Measurements from ENCODE around the gene UCHL3. TPM values are rescaled to one million over a fixed set of nuclear protein-coding genes. Genes with fewer than 3 reads are reported as not detected.

Gene UCHL3
- total and polyA plus RNA-seq, 10 of the 15 experiments (the other 5 are each of a cell fraction or from before 2014, with no cell fraction given), result 52.5 to 179 (median 104) TPM

DNA sequence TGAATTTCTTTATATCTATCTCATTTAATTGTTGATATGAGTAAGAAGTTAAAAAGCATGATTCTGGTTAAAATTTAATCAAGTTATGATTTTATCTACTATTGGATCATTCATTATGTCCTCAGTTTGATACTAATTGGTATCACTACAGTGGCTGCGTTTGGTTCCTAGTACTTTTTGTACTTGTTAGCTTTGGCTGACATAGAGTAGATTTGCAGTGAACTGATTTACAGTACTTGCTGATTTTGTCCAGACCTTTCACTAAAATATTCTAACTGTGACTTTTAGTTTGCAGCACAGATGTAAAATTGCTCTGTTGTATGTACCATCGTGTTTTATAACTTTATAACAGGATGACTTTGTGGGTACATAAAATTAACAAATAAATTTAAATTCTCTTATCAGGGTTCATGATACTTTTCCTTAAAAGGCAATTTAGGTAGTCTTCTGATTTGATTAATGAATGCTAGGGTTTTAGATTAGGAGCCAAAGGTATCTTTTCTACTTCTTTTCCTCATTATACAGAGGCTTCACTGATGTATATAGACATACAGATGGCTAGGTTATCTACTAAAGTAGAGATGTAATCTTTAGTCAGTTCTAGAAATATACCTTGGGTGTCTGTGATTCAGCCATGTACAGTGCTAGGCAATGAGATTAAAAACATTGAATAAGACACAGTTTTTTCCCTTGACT, 8.7 kb downstream of the UCHL3 start:
- no TSS peak for BruUV-seq (replicated peaks)
- H4K20me1 ChIP-seq (ENCODE audit: control insufficient read depth, insufficient read depth), result no peaks in the 10 kb centered on the region
- SMC1A ChIA-PET (ENCODE audit: uncharacterized antibody, unreplicated experiment), result interaction anchor here (1.0 kb wide), 1 partner anchor 46 kb away, joined by 4 read pairs; no protein-coding TSS in a partner anchor
- TF ChIP-seq SP1 (IDR thresholded peaks at IDR 0.05; ENCODE audit: low read depth, low read length), result no peak
- TF ChIP-seq YBX1 (IDR thresholded peaks at IDR 0.05), result no peak
- TF ChIP-seq POLR2A (IDR thresholded peaks at IDR 0.05; ENCODE audit: low read depth, low read length), result no peak
- no peak for TF ChIP-seq SREBF1 (IDR thresholded peaks at IDR 0.05; ENCODE audit: low read length)
- TF ChIP-seq IKZF1 (conservative IDR thresholded peaks at IDR 0.05), result no peak
- no peak for TF ChIP-seq SMC3 (IDR thresholded peaks at IDR 0.05; ENCODE audit: borderline replicate concordance, low read length)
- TF ChIP-seq KDM1A (IDR thresholded peaks at IDR 0.05; ENCODE audit: borderline replicate concordance), result no peak
- TF ChIP-seq, protein P1, sequence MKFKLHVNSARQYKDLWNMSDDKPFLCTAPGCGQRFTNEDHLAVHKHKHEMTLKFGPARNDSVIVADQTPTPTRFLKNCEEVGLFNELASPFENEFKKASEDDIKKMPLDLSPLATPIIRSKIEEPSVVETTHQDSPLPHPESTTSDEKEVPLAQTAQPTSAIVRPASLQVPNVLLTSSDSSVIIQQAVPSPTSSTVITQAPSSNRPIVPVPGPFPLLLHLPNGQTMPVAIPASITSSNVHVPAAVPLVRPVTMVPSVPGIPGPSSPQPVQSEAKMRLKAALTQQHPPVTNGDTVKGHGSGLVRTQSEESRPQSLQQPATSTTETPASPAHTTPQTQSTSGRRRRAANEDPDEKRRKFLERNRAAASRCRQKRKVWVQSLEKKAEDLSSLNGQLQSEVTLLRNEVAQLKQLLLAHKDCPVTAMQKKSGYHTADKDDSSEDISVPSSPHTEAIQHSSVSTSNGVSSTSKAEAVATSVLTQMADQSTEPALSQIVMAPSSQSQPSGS (IDR thresholded peaks at IDR 0.05; ENCODE audit: low read length), result no peak
- TF ChIP-seq NFIC (IDR thresholded peaks at IDR 0.05; ENCODE audit: low read depth, low read length), result no peak
- TF ChIP-seq NBN (IDR thresholded peaks at IDR 0.05), result no peak
- no peak for TF ChIP-seq RB1 (IDR thresholded peaks at IDR 0.05; ENCODE audit: borderline replicate concordance)
- no peak for TF ChIP-seq ZNF207 (IDR thresholded peaks at IDR 0.05; ENCODE audit: borderline replicate concordance)
- TF ChIP-seq, protein P2, sequence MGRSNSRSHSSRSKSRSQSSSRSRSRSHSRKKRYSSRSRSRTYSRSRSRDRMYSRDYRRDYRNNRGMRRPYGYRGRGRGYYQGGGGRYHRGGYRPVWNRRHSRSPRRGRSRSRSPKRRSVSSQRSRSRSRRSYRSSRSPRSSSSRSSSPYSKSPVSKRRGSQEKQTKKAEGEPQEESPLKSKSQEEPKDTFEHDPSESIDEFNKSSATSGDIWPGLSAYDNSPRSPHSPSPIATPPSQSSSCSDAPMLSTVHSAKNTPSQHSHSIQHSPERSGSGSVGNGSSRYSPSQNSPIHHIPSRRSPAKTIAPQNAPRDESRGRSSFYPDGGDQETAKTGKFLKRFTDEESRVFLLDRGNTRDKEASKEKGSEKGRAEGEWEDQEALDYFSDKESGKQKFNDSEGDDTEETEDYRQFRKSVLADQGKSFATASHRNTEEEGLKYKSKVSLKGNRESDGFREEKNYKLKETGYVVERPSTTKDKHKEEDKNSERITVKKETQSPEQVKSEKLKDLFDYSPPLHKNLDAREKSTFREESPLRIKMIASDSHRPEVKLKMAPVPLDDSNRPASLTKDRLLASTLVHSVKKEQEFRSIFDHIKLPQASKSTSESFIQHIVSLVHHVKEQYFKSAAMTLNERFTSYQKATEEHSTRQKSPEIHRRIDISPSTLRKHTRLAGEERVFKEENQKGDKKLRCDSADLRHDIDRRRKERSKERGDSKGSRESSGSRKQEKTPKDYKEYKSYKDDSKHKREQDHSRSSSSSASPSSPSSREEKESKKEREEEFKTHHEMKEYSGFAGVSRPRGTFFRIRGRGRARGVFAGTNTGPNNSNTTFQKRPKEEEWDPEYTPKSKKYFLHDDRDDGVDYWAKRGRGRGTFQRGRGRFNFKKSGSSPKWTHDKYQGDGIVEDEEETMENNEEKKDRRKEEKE (IDR thresholded peaks at IDR 0.05), result no peak
- no peak for TF ChIP-seq RUNX3 (IDR thresholded peaks at IDR 0.05; ENCODE audit: low read length)
- no peak for TF ChIP-seq ZNF24 (IDR thresholded peaks at IDR 0.05)
- no peaks in the 10 kb centered on the region; the same call in 2 of the 3 replicates for H3K9me3 ChIP-seq (replicated peaks; ENCODE audit: control insufficient read depth, insufficient read depth, low read length)
- H3K27me3 ChIP-seq (replicated peaks in 1 of 2; ENCODE audit: control insufficient read depth in 2 of 2, insufficient read depth in 2 of 2, low read length in 1 of 2), result no peaks in the 10 kb centered on the region
- H3K4me2 ChIP-seq (ENCODE audit: control insufficient read depth, insufficient read depth), result no peak overlapping the region
- H3K4me1 ChIP-seq (ENCODE audit: control insufficient read depth, insufficient read depth, low read length), result no peaks in the 10 kb centered on the region
- no peak overlapping the region for H3K9ac ChIP-seq (ENCODE audit: control insufficient read depth, insufficient read depth, low read length)
- intact Hi-C loops (cut with micrococcal nuclease; ENCODE audit: unreplicated experiment), result no loop called here
- RAD21 ChIA-PET (ENCODE audit: unreplicated experiment), result interaction anchor here (0.7 kb wide), 1 partner anchor 186 kb away, joined by 4 read pairs; no protein-coding TSS in a partner anchor
- H3K36me3 ChIP-seq (ENCODE audit: control insufficient read depth in 2 of 2, insufficient read depth in 2 of 2, low read length in 1 of 2), result peaks cover 0 to 16% of the 10 kb centered on the region in 2 experiments; a peak in 2 of 4 replicates
- no peak overlapping the region for H2AFZ ChIP-seq (ENCODE audit: control insufficient read depth, low read depth, low read length)
- in situ Hi-C loops (cut with MboI), result no loop called here
- no peak for FAIRE-seq
- no peak overlapping the region for H3K27ac ChIP-seq (ENCODE audit: control insufficient read depth, insufficient read depth)
- no peak for ATAC-seq
- CTCF ChIA-PET, result interaction anchor here (0.6 to 0.9 kb wide), 2 partner anchors 103 to 192 kb away, joined by 3 read pairs; no protein-coding TSS in a partner anchor
- no peak for DNase-seq (ENCODE audit: low read depth, low spot score)
- POLR2A ChIA-PET, result interaction anchor here (0.6 to 0.7 kb wide), 2 partner anchors 158 to 185 kb away, joined by 4 to 6 read pairs; no protein-coding TSS in a partner anchor
- H3K79me2 ChIP-seq (ENCODE audit: control insufficient read depth, insufficient read depth, low read length), result peaks cover 4% of the 10 kb centered on the region
- 100% methylated on average over 2 of the region's 2 CpGs for WGBS (ENCODE audit: insufficient coverage, insufficient replicate concordance, low lambda C conversion rate, missing lambda C conversion rate)
- no peak overlapping the region for H3K4me3 ChIP-seq
